ENCODE results near the gene GOLGA6L25.
"Not testable (repeated sequence)": the region's sequence is repeated elsewhere in the genome, so short reads cannot be mapped to it uniquely, and the experiment has no call there.

DNA sequence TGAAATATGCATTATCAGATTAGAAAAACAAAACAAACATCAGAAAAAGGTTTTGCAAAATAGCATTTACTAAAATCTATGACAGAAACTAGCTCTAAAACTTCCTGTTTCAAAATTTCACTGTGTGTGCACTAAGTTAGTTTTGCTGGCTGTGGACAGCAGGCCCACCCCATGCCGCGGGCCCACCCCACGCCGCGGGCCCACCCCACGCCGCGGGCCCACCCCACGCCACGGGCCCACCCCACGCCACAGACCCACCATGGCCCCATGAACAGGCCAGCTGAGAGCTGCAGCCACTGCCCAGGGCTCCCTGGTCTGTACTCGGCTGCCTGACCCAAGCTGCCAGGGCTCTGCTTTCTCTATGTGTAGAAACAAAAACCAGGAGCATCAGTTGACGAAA, 20.0 kb downstream of the GOLGA6L25 start:
- TF ChIP-seq, protein P1, sequence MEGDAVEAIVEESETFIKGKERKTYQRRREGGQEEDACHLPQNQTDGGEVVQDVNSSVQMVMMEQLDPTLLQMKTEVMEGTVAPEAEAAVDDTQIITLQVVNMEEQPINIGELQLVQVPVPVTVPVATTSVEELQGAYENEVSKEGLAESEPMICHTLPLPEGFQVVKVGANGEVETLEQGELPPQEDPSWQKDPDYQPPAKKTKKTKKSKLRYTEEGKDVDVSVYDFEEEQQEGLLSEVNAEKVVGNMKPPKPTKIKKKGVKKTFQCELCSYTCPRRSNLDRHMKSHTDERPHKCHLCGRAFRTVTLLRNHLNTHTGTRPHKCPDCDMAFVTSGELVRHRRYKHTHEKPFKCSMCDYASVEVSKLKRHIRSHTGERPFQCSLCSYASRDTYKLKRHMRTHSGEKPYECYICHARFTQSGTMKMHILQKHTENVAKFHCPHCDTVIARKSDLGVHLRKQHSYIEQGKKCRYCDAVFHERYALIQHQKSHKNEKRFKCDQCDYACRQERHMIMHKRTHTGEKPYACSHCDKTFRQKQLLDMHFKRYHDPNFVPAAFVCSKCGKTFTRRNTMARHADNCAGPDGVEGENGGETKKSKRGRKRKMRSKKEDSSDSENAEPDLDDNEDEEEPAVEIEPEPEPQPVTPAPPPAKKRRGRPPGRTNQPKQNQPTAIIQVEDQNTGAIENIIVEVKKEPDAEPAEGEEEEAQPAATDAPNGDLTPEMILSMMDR (optimal IDR thresholded peaks at IDR 0.05 in 1 of 3, IDR thresholded peaks at IDR 0.05 in 1 of 3, conservative IDR thresholded peaks at IDR 0.05 in 1 of 3; ENCODE audit: extremely low read depth in 1 of 3, insufficient read depth in 2 of 3, low read length in 3 of 3): not testable (repeated sequence)
- not testable (repeated sequence) for TF ChIP-seq EZH2 (IDR thresholded peaks at IDR 0.05; ENCODE audit: low read length)
